Activated CD4-positive, alpha-beta T cell treated with anti-CD3 and anti-CD28 coated beads for 1 hour (primary cell): Measurements from ENCODE around the gene BRI3BP.
"Not testable (repeated sequence)": the region's sequence is repeated elsewhere in the genome, so short reads cannot be mapped to it uniquely, and the experiment has no call there.

ENCODE experiments used
- DNase-seq: peaks from one replicate; pipeline ENCODE4 v3.0.0-alpha.2; 2020

Gene BRI3BP

DNA sequence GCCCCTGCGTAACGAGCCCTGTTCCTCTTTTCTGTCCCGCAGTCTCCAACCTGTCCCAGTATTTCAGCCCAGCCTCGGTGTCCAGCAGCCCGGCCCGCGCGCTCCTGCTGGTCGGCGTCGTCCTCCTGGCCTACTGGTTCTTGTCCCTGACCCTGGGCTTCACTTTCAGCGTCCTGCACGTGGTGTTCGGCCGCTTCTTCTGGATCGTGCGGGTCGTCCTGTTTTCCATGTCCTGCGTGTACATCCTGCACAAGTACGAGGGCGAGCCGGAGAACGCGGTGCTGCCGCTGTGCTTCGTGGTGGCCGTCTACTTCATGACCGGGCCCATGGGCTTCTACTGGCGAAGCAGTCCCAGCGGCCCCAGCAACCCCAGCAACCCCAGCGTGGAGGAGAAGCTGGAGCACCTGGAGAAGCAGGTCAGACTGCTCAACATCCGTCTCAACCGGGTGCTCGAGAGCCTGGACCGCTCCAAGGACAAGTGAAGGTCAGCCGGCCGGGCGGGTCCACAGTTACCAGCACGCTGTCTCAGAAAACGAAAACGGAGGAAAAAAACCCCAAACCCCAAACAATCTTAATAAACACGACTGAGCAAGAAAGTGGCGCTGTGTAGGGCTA lies 31.6 kb downstream of the BRI3BP start:
- DNase-seq, result no peak

DNA sequence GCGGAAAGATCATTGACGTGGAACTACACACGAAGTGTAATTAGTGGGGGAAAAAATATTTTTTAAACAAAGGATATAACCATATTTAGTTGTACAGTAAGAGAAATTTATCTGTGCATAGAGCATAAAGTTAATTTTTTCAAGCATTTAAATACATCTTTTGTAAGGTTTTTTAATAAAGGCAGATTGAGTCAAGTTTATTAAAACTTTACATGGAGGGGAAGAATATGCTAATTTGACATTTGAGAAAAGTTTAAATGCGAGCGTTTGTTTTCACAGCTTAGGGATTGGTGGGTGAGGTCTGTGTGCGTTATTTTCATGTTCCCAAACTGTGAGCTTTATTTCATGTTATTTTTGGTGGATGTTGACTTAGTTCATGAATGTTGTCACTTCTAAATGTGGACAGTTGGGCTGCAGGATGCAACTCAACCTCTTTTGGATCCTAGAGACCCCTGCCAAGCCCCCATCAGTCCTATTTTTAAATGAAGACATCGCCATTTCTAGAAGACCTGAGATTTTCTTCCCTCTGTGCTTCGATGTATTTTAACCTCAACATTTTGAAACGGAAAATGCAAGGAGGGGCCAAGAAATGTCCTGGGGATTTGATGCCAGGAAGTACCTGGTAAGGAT lies 32.3 kb downstream of the BRI3BP start:
- no peak for DNase-seq

- no peak for DNase-seq
Observed at GRCh38 chr12:125028106-125028505, 34.7 kb downstream of the BRI3BP start.

- no peak for DNase-seq
Observed at GRCh38 chr12:125029761-125030358, 36.4 kb downstream of the BRI3BP start.

GRCh38 chr12:125031471-125031870 lies 38.0 kb downstream of the BRI3BP start:
- DNase-seq, result not testable (repeated sequence)

DNA sequence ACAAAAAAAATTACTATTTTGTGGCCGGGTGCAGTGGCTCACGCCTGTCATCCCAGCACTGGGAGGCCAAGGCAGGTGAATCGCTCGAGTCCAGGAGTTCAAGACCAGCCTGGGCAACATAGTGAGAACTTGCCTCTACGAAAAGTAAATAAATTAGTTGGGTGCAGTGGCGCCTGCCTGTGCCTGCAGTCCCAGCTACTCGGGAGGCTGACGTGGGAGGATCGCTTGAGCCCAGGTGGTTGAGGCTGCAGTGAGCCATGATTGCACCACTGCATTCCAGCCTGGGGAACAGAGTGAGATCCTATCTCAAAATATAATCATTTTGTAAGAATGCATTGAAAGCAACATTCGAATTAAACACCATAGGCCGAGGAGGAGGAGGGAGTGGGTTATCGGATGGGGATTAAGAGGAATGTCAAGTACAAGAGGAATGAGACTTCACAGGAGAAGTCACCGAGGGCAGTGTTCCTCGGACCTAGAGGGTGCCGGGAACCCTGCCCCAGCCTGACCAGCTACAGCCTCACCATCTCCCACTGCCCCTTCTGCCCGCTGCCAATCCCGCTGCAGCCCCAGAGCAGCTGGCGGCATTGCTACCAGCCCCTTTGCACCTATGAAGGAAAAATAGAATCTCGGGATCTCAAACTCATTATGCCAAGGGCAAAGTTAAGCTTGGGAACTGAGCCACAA lies 39.2 kb downstream of the BRI3BP start:
- no peak for DNase-seq

GRCh38 chr12:125033288-125033687 lies 39.8 kb downstream of the BRI3BP start:
- no peak for DNase-seq

- no peak for DNase-seq
Observed at GRCh38 chr12:125038976-125039625, 45.7 kb downstream of the BRI3BP start.

DNA sequence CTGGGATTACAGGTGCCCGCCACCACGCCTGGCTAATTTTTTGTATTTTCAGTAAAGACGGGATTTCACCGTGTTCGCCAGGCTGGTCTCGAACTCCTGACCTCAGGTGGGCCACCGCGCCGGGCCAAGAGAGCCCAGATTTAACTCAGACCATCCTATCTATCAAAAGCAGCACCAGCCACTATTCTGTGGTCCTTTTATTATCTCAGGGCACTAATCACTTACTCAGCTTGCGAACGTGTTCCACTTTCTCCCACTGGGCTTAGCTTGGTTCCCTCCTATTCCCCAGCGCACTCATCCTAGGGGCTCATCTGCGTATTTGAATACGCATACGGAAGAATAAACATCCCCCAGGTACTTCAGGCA lies 55.6 kb downstream of the BRI3BP start:
- DNase-seq, result no peak

- no peak for DNase-seq
Observed at GRCh38 chr12:125050446-125050845, 57.0 kb downstream of the BRI3BP start.

GRCh38 chr12:125050868-125051267 lies 57.4 kb downstream of the BRI3BP start:
- DNase-seq, result no peak

GRCh38 chr12:125053821-125054220 lies 60.4 kb downstream of the BRI3BP start:
- DNase-seq, result no peak

- DNase-seq, result no peak
Observed at GRCh38 chr12:125055591-125055990, 62.1 kb downstream of the BRI3BP start.

DNA sequence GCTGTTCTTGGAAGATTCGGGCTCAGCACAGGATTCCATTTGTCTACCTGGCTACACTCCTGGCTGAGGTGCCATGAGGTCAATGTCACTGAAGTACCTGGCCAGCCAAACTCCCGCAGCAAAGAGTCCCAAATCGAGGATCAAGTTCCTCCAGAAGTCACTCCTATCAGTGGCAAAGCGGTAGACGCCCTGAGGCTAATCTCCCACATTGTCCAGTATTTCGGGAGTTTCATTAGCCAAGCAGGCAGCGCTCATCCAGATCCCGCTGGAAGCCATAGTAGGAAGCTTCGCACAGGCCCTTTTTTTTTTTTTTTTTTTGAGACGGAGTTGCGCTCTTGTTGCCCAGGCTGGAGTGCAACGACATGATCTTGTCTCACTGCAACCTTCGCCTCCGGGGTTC lies 62.9 kb downstream of the BRI3BP start:
- no peak for DNase-seq

- DNase-seq, result no peak
Observed at GRCh38 chr12:125057708-125058107, 64.3 kb downstream of the BRI3BP start.

DNA sequence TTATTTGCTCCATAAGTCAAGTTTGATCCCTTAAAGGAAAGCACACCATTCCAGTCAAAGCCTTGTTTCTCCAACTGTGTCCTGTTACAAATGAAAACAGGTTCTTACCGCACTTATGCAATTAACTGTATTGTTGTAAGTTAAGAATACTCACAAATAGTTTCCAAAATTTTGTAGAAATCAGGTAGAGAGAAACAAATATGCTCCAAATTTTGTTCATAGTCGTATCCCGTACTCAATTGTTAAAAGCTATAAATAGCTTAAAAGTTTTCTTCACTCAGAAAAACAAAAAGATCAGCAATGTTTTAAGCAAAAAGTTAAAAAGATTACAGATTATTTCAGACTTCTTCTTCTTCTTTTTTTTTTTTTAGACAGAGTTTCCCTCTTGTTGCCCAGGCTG lies 67.8 kb downstream of the BRI3BP start:
- DNase-seq, result no peak

DNA sequence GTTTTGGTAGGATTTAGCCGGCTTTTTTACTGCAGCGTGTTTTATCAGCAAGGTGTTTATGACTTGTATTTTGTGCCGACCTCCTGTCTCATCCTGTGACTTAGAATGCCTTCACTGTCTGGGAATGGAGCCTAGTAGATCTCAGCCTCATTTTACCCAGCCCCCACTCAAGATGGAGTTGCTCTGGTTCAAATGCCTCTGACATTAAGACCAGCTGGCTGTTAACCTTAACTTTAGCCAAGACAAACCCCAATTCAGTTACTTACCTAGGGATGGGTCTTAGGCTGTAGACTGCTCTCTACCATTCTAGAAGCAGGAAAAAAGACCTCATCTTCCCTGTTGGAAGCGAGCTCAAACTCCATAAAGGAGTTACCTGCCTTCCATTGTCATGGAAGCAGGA lies 70.1 kb downstream of the BRI3BP start:
- DNase-seq, result not testable (repeated sequence)

GRCh38 chr12:125064492-125064891 lies 71.0 kb downstream of the BRI3BP start:
- DNase-seq, result no peak

DNA sequence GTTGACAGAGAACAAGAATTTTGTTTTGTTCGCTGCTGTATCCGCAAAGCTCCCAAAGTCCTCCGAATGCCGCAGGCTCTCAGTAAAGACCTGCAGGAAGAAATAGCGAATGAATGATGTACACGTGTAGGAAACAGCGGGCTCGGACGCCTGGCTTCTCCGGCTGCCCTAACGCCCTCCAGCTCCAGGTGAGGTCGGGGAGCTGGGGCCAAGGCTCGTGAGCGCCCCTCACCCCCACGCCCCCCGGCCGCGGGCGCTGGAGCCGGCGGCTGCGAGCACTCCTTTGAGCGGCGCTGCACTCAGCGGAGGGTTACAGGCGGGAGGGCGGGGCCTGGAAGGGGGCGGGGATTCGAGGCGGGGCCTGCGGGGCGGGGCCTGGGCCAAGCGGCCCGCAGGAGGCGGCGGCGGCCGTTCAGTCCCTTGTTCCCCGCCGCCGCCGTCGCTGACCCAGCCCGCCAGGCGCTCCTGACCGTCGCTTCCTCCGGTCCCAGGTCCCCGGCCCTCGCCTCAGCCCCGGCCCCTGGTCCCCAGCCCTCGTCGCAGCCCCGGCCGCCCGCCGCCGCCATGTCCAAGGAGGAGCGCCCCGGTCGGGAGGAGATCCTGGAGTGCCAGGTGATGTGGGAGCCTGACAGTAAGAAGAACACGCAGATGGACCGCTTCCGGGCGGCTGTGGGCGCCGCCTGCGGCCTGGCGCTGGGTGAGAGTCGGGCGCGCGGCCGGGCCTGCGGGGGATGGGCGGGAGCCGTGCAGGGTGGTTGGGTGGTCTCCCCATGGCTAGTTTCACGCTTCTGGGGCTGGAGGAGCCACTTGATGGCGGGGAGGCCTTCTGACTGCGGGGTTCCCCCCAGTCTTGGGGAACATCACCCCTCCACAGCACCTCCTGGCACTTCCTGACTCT lies 71.8 kb downstream of the BRI3BP start, which contains the start of gene AACS:
AACS (plus strand) TSS at position 415 of the 898 bp plus-strand sequence; CDS start at position 565, 150 bp downstream.
- DNase-seq, result peak; percentile 66

- no peak for DNase-seq
Observed at GRCh38 chr12:125065919-125066570, 72.6 kb downstream of the BRI3BP start.

GRCh38 chr12:125068391-125068790 lies 74.9 kb downstream of the BRI3BP start:
- DNase-seq, result no peak

GRCh38 chr12:125069616-125070015 lies 76.2 kb downstream of the BRI3BP start:
- DNase-seq, result no peak
